HepG2 (cell line): ENCODE measurements around the gene TSPAN32. TPM values are rescaled to one million over a fixed set of nuclear protein-coding genes. Genes with fewer than 3 reads are reported as not detected.

Source experiments
- PRDM15 ChIP-seq: sonication (generic); formaldehyde crosslinking; IDR thresholded peaks from 2 replicates; pipeline ENCODE4 v1.4.0; 2020; ENCODE audit warnings: missing genetic modification reagents
- SNRNP70 ChIP-seq: fragments of 200-400 bp; formaldehyde crosslinking; IDR thresholded peaks from 2 replicates; pipeline ENCODE4 v1.6.1; 2017; ENCODE audit warnings: mild to moderate bottlenecking, low read depth, low read length, moderate library complexity
- SSRP1 ChIP-seq: IDR thresholded peaks from 2 replicates; pipeline ENCODE4 v1.6.1; 2016; ENCODE audit warnings: control low read depth
- ZHX2 ChIP-seq, 2 experiments: sonication (generic) in 1 of 2; formaldehyde crosslinking in 1 of 2; IDR thresholded peaks; 2 replicates each; pipeline versions ENCODE4 v1.6.1 to v1.9.0; 2014 to 2022; ENCODE audit warnings: antibody characterized with exemption in 1 of 2, borderline replicate concordance in 1 of 2, inconsistent platforms in 1 of 2, low read depth in 1 of 2, missing genetic modification reagents in 1 of 2
- ZNF3 ChIP-seq: IDR thresholded peaks from 2 replicates; pipeline ENCODE4 v1.7.0; 2017; ENCODE audit warnings: inconsistent platforms
- ZNF335 ChIP-seq: sonication (generic); formaldehyde crosslinking; IDR thresholded peaks from 2 replicates; pipeline ENCODE4 v1.4.0; 2020; ENCODE audit warnings: missing genetic modification reagents
- ZNF337 ChIP-seq: sonication (generic); formaldehyde crosslinking; IDR thresholded peaks from 2 replicates; pipeline ENCODE4 v1.5.1; 2020; ENCODE audit warnings: missing genetic modification reagents, low read depth, mild to moderate bottlenecking, borderline replicate concordance
- ZSCAN9 ChIP-seq: IDR thresholded peaks from 2 replicates; pipeline ENCODE4 v1.6.1; 2016; ENCODE audit warnings: borderline replicate concordance
- polyA plus RNA-seq, 8 experiments: library from polyadenylated mRNA; depleted of rRNA in 3 of 8; stranded (reverse) in 7 of 8; unstranded in 1 of 8; fragments of >200 nt; fragmentation: Illumina TruSeq in 4 of 8; extraction: Trizol in 4 of 8; gene quantifications; 2 replicates each; pipeline versions ENCODE4 v1.2.1 to v1.2.3, GENCODE V29; 2011 to 2016; ENCODE audit warnings: low read depth in 4 of 8, missing spikeins in 1 of 8, mixed read lengths in 1 of 8; ENCODE audit not compliant: insufficient read depth in 1 of 8
- total RNA-seq, 5 experiments: library from RNA; depleted of rRNA; stranded (reverse); fragments of >200 nt; fragmentation: Illumina TruSeq; extraction: Trizol; gene quantifications; 2 replicates each; pipeline ENCODE4 v1.2.3, GENCODE V29; 2016; ENCODE audit warnings: low read depth in 1 of 5

TSPAN32 gene
- total and polyA plus RNA-seq, 2 of the 13 experiments (the other 11 are each of a cell fraction or from before 2014, with no cell fraction given), result 0.09 to 0.70 TPM

- TF ChIP-seq ZNF337 (no peak), ZSCAN9 (CRISPR knock-in tag) (no peak), ZHX2 (IDR thresholded peaks at IDR 0.05; ENCODE audit: low read depth) (no peak), ZHX2 (CRISPR knock-in tag; IDR thresholded peaks at IDR 0.05; ENCODE audit: borderline replicate concordance) (no peak), ZNF335 (CRISPR knock-in tag) (no peak), ZNF3 (no peak), SSRP1 (no peak), PRDM15 (no peak), SNRNP70 (no peak)
Observed at GRCh38 chr11:2271327-2272227, 30.2 kb upstream of the TSPAN32 start (continued).
